ENCODE data around the gene CUBN.

The CUBN gene

DNA sequence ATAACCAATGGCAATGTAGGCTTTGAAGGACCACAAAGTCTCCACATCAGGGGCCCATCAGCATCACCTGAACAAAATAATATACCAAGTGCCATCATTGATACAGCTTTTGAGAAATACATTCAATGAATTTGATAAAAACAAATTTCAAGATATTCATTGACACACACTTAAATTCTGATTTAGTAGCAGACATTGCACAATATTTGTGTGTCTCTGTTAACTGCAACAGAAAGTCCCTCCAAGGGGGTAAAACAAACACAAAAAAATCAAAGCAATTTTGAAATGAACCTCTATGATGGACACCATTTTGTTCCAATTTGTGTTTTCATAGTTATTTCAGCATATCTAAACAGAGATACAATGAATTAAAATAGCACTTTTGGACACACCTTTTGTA, 225.6 kb downstream of the CUBN start:
- TF ChIP-seq, protein P1, sequence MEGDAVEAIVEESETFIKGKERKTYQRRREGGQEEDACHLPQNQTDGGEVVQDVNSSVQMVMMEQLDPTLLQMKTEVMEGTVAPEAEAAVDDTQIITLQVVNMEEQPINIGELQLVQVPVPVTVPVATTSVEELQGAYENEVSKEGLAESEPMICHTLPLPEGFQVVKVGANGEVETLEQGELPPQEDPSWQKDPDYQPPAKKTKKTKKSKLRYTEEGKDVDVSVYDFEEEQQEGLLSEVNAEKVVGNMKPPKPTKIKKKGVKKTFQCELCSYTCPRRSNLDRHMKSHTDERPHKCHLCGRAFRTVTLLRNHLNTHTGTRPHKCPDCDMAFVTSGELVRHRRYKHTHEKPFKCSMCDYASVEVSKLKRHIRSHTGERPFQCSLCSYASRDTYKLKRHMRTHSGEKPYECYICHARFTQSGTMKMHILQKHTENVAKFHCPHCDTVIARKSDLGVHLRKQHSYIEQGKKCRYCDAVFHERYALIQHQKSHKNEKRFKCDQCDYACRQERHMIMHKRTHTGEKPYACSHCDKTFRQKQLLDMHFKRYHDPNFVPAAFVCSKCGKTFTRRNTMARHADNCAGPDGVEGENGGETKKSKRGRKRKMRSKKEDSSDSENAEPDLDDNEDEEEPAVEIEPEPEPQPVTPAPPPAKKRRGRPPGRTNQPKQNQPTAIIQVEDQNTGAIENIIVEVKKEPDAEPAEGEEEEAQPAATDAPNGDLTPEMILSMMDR (IDR thresholded peaks at IDR 0.05; ENCODE audit: insufficient read depth, low read length, missing control alignments): no peak
- ChIA-PET CTCF (no interaction called here), POLR2A (no interaction called here)
- DNase-seq (ENCODE audit: low read depth, low spot score): no peak
- no peak overlapping the region for H3K4me3 ChIP-seq (ENCODE audit: low read depth, low read length)

DNA sequence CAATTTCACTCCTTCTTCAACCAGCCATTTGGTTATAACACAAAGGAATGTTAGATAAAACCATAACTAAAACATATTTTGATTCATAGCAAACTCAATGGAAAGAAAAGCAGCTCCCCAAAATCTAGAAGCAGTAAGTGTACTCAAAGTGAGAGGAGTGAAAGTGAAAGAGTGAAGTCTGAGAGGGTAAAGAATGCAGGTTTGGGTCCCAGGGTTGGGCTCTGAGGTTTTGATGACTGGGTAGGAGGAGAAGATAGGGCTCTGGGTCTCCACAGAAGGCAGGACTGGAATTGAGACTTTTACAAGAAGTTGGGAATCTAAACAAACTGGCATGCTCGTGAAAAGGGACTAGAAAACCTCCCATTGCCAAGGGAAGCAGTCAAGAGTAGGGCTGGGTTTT, 227.0 kb downstream of the CUBN start:
- POLR2A ChIA-PET: no interaction called here
- TF ChIP-seq, protein P1 (IDR thresholded peaks at IDR 0.05; ENCODE audit: insufficient read depth, low read length, missing control alignments): no peak
- no peak for DNase-seq (ENCODE audit: low read depth, low spot score)
- CTCF ChIA-PET: no interaction called here
- H3K4me3 ChIP-seq (ENCODE audit: low read depth, low read length): no peak overlapping the region

DNA sequence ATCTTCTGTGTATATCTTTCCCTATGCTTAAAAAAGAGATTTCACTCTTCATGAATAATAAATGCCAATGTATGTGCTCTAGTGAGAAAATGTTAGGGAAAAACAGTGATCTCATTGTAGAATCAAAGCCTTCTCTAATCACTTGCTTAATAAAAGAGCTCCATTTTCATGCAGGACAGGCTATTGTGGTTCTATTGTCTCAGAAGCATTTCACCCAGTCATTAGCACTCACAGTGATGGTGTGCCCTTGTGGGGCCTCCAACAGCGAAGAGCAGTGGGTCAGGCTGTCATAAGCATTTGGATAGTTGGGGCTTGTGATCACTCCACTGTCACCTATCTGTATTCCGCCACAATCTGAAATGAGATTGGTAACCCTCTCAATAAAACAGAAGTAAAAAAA, 228.5 kb downstream of the CUBN start:
- no peak overlapping the region for H3K4me3 ChIP-seq (ENCODE audit: low read depth, low read length)
- TF ChIP-seq, protein P1 (IDR thresholded peaks at IDR 0.05; ENCODE audit: insufficient read depth, low read length, missing control alignments): no peak
- POLR2A ChIA-PET: no interaction called here
- CTCF ChIA-PET: no interaction called here
- no peak for DNase-seq (ENCODE audit: low read depth, low spot score)

DNA sequence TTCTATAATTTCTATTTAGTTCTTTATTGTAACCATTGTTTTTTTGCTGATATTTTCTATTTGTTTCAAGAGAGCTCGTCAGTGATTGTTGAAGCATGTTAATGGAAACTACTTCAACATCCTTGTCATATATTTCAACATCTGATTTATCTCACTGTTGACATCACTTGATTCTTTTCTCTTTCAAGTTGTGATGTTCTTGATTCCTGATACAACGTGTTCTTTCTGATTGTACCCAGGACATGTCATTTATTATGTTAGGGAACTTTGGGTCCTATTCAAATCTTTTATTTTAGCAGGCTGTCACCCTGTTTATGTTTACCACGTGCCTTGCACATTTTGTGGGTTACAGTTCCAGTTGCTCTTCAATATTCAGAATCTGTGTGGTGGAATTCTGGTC, 232.6 kb downstream of the CUBN start:
- TF ChIP-seq, protein P1 (IDR thresholded peaks at IDR 0.05; ENCODE audit: insufficient read depth, low read length, missing control alignments): no peak
- ChIA-PET POLR2A (no interaction called here), CTCF (no interaction called here)

DNA sequence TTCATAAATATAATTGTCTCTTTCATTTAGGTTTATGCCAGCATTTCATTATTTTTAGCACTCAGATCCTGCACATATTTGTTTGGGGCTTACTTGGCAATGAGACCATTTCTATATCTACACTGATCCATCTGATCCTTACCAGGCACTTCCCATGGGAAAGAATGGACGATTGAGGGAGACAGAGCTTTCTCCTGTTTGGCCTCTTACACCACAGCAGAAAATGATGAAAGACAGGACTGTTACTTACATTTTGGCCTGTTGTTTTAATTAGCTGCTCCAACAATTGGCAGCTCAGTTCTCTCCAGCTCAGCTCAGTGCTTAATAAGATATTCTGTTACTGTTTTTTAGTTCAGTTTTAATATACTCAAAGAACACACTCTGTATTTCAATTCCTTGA, 234.8 kb downstream of the CUBN start:
- POLR2A ChIA-PET: no interaction called here
- TF ChIP-seq, protein P1 (IDR thresholded peaks at IDR 0.05; ENCODE audit: insufficient read depth, low read length, missing control alignments): no peak
- CTCF ChIA-PET: no interaction called here
- no peak for DNase-seq (ENCODE audit: low read depth, low spot score)
- no peak overlapping the region for H3K4me3 ChIP-seq (ENCODE audit: low read depth, low read length)

More for the DNA sequence above, 232.6 kb downstream of the CUBN start:
- no peak overlapping the region for H3K4me3 ChIP-seq (ENCODE audit: low read depth, low read length)
- DNase-seq (ENCODE audit: low read depth, low spot score): no peak

DNA sequence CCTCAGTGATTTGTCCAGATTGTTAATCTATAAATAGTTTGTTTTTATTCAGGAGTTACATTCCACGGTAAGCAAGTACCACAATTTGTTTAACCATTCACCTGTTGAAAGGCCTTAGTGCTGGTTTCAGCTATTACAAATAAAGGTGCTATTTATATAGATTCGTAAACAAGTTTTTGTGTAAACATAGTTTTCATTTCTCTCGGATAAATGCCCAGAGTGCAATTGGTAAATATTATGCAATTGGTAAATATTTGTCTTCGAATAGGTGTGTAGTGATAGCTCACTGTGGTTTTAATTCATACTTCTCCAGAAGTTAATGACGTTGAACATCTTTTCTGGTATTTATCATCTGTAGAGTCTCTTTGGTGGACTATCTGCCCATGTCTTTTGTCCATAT, 235.9 kb downstream of the CUBN start:
- no peak overlapping the region for H3K4me3 ChIP-seq (ENCODE audit: low read depth, low read length)
- ChIA-PET POLR2A (no interaction called here), CTCF (no interaction called here)
- DNase-seq (ENCODE audit: low read depth, low spot score): no peak
- TF ChIP-seq, protein P1 (IDR thresholded peaks at IDR 0.05; ENCODE audit: insufficient read depth, low read length, missing control alignments): no peak

Measured in AG04449 (cell line).